Uterus (tissue), 2 donors: Measurements from ENCODE around the gene SMURF1.

Source experiments
- CTCF ChIP-seq, 4 experiments: fragments of 200-600 bp in 2 of 4; fragments of 450-650 bp in 2 of 4; sonication (generic) in 2 of 4; IDR thresholded peaks; one replicate each; pipeline ENCODE4 v1.5.1; 2016 to 2019; ENCODE audit warnings: antibody characterized with exemption in 4 of 4, mild to moderate bottlenecking in 2 of 4, moderate library complexity in 1 of 4
- POLR2A ChIP-seq, 2 donors: fragments of 450-650 bp; IDR thresholded peaks; one replicate each; pipeline ENCODE4 v1.6.1; 2016; ENCODE audit warnings: antibody characterized with exemption in 2 of 2, mild to moderate bottlenecking in 1 of 2, moderate library complexity in 1 of 2

DNA sequence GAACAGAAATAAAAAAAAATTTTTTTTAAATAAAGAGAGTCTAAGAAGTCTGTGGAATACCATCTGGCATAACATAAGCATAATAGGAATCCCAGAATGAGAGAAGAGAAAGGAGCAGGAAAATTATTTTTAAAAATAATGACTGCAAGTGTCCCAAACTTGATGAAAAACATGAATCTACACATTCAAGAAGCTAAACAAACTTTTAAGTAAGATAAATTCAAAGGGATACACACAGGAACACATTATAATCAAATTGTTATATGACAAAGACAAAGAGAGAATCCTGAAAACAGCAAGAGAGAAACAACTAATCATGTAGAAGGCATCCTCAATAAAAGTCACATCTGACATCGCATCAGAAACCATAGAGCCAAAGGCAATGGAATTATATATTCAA is 30.9 kb downstream of the SMURF1 start:
- TF ChIP-seq CTCF (IDR thresholded peaks at IDR 0.05): no peak
- TF ChIP-seq POLR2A (IDR thresholded peaks at IDR 0.05): no peak
